Stimulated activated CD8-positive, alpha-beta memory T cell treated with anti-CD3 and anti-CD28 coated beads, Interleukin-15, amount 100 ng/mL, for 24 hours (primary cell): ENCODE data around the gene ADGRL1.

Experiments used
- DNase-seq: peaks from one replicate; pipeline ENCODE4 v3.0.0-alpha.2; 2020; ENCODE audit warnings: low read depth

Gene ADGRL1

GRCh38 chr19:14138576-14139265, 67.2 kb downstream of the ADGRL1 start:
- DNase-seq, result no peak

- peak; percentile 88 for DNase-seq
Measured at GRCh38 chr19:14136509-14137281, 69.3 kb downstream of the ADGRL1 start, which contains the start of gene ASF1B. Gene ASF1B (minus strand): TSS chr19:14136589. CDS start chr19:14136456, 133 bp downstream.

GRCh38 chr19:14135985-14136508, 69.9 kb downstream of the ADGRL1 start:
- no peak for DNase-seq

GRCh38 chr19:14135355-14135754, 70.6 kb downstream of the ADGRL1 start:
- no peak for DNase-seq

- no peak for DNase-seq
Measured at GRCh38 chr19:14127929-14128509, 78.0 kb downstream of the ADGRL1 start.

GRCh38 chr19:14127176-14127575, 78.8 kb downstream of the ADGRL1 start:
- no peak for DNase-seq

GRCh38 chr19:14122924-14123323, 83.0 kb downstream of the ADGRL1 start:
- DNase-seq, result no peak

GRCh38 chr19:14120497-14120780, 85.5 kb downstream of the ADGRL1 start:
- no peak for DNase-seq

- no peak for DNase-seq
Measured at GRCh38 chr19:14119644-14120496, 86.1 kb downstream of the ADGRL1 start.

- no peak for DNase-seq
Measured at GRCh38 chr19:14119146-14119545, 86.8 kb downstream of the ADGRL1 start.

GRCh38 chr19:14118165-14119051, 87.6 kb downstream of the ADGRL1 start:
- DNase-seq, result no peak

GRCh38 chr19:14117668-14118164, 88.3 kb downstream of the ADGRL1 start, which contains the start of gene PRKACA:
Gene PRKACA (minus strand): TSS chr19:14117762. CDS start chr19:14117547, 215 bp downstream.
- peak; percentile 92 for DNase-seq

- DNase-seq, result no peak
Measured at GRCh38 chr19:14116918-14117578, 88.9 kb downstream of the ADGRL1 start.

- DNase-seq, result no peak
Measured at GRCh38 chr19:14116525-14116917, 89.4 kb downstream of the ADGRL1 start.

- DNase-seq, result no peak
Measured at GRCh38 chr19:14115756-14116155, 90.2 kb downstream of the ADGRL1 start.

- no peak for DNase-seq
Measured at GRCh38 chr19:14114854-14115253, 91.1 kb downstream of the ADGRL1 start.

- no peak for DNase-seq
Measured at GRCh38 chr19:14114439-14114838, 91.5 kb downstream of the ADGRL1 start.

- DNase-seq, result no peak
Measured at GRCh38 chr19:14113762-14114414, 92.1 kb downstream of the ADGRL1 start.

- DNase-seq, result no peak
Measured at GRCh38 chr19:14112809-14113385, 93.1 kb downstream of the ADGRL1 start.
